Effector memory CD4-positive, alpha-beta T cell (primary cell): ENCODE results near the gene THAP7.
"Not testable (repeated sequence)": the region's sequence is repeated elsewhere in the genome, so short reads cannot be mapped to it uniquely, and the experiment has no call there.

ENCODE experiments used
- DNase-seq, 3 donors: peaks; one replicate each; pipeline ENCODE4 v3.0.0-alpha.2; 2020
- H3K27ac ChIP-seq: 2 replicates; pipeline ENCODE4 v1.7.0; 2013; ENCODE audit warnings: mild to moderate bottlenecking, low read length, moderate library complexity; ENCODE audit not compliant: insufficient read depth, poor library complexity, severe bottlenecking
- H3K27me3 ChIP-seq: replicated peaks from 2 replicates; pipeline ENCODE4 v1.7.0; 2013; ENCODE audit warnings: mild to moderate bottlenecking, low read length; ENCODE audit not compliant: insufficient read depth, control insufficient read depth, poor library complexity, severe bottlenecking
- H3K36me3 ChIP-seq: 2 replicates; pipeline ENCODE4 v1.7.0; 2013; ENCODE audit warnings: mild to moderate bottlenecking, low read length, moderate library complexity; ENCODE audit not compliant: control insufficient read depth, insufficient read depth
- H3K4me1 ChIP-seq: 2 replicates; pipeline ENCODE4 v1.7.0; 2013; ENCODE audit warnings: low read length, mild to moderate bottlenecking; ENCODE audit not compliant: control insufficient read depth, insufficient read depth, poor library complexity, severe bottlenecking
- H3K4me3 ChIP-seq: 2 replicates; pipeline ENCODE4 v1.7.0; 2013; ENCODE audit warnings: low read length, low read depth, mild to moderate bottlenecking; ENCODE audit not compliant: insufficient read depth, poor library complexity, severe bottlenecking
- H3K9me3 ChIP-seq: 2 replicates; pipeline ENCODE4 v1.7.0; 2013; ENCODE audit warnings: mild to moderate bottlenecking, low read length, moderate library complexity; ENCODE audit not compliant: control insufficient read depth

THAP7 gene

DNA sequence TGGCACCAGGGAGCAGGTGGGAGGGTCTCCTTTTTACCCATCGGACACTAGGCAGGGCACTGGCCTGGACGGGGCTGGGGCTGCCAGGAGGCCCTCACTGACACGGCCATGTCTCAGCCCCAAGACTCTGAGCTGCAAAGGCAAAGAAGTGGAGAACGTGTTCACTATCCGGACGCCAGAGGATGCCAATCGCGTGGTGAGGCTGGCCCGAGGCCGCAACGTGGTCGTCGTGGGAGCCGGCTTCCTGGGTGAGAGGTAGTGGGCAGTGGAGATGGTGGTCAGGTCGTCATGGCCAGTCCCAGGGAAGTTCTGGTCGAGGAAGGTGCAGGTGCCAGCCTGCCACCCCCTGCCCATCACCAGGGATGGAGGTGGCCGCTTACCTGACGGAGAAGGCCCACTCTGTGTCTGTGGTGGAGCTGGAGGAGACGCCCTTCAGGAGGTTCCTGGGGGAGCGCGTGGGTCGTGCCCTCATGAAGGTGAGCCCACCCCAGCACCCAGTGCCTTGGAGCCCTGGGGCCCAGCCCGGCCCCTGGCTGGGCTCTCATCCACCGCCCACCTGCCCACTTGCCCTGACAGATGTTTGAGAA lies 25.5 kb downstream of the THAP7 start:
- DNase-seq, result no peak
- no peaks in the 10 kb centered on the region for H3K27me3 ChIP-seq
- no peak overlapping the region for H3K27ac ChIP-seq
- no peak overlapping the region for H3K4me3 ChIP-seq
- H3K9me3 ChIP-seq, result no peaks in the 10 kb centered on the region
- H3K4me1 ChIP-seq, result peaks cover 10% of the 10 kb centered on the region
- no peaks in the 10 kb centered on the region for H3K36me3 ChIP-seq

DNA sequence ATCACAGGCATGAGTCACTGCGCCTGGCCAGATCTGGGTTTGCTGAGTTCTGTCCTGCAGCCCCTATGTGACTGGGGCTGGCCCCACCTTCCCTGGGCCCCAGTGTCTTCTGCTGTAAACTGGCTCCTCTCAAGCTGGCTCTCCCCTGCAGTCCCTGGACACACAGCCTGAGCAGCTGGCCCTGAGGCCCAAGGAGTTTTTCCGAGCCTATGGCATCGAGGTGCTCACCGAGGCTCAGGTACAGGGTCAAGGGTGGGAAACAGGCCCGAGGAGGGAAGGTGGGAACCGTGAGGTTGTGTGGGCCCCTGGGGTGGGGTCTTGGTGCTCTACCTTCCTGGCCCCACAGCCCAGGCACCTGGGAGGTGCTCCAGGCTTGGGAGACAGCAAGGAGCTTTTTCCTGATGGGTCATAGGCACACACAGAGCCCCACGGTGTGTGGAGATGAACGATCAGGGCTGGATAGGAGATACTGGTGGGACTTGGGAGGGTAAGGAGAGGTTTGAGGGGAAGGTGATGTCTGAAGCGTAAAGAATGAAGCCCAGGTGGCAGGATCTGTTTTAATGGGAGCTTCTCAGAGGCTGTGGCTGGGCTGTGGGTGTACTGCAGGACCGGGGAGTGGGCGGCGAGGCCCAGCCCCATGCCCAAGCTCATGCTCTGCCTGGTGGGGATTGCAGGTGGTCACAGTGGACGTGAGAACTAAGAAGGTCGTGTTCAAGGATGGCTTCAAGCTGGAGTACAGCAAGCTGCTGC lies 26.2 kb downstream of the THAP7 start:
- no peaks in the 10 kb centered on the region for H3K27me3 ChIP-seq
- no peak overlapping the region for H3K27ac ChIP-seq
- H3K9me3 ChIP-seq, result no peaks in the 10 kb centered on the region
- no peak overlapping the region for H3K4me3 ChIP-seq
- no peak for DNase-seq
- H3K36me3 ChIP-seq, result no peaks in the 10 kb centered on the region
- peaks cover 3% of the 10 kb centered on the region for H3K4me1 ChIP-seq

DNA sequence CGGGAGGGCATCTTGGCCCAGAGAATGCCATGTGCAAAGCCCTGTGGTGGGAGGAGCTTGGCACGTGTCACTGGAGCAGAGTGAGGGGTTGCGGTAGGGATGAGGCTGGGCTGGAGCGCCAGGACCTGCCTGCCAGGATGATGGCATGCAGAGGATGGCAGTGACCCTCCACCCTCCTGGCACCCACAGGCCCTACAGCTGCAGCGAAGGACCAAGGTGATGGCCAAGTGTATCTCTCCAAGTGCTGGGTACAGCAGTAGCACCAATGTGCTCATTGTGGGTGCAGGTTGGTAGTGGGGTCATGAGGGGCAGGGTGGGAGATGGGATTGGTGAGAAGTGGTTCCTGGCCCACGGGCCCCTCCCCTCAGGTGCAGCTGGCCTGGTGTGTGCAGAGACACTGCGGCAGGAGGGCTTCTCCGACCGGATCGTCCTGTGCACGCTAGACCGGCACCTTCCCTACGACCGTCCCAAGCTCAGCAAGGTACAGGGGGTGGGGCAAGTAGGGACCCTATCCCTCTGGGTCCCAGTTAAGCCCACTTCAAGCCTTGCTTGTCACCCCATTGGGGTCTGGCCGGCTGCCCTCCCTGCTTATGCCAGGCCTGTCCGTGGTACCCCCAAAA lies 27.5 kb downstream of the THAP7 start:
- DNase-seq, result no peak
- Histone ChIP-seq H3K9me3 (no peaks in the 10 kb centered on the region), H3K4me3 (no peak overlapping the region), H3K27me3 (no peaks in the 10 kb centered on the region), H3K36me3 (no peaks in the 10 kb centered on the region), H3K4me1 (no peaks in the 10 kb centered on the region), H3K27ac (no peak overlapping the region)

DNA sequence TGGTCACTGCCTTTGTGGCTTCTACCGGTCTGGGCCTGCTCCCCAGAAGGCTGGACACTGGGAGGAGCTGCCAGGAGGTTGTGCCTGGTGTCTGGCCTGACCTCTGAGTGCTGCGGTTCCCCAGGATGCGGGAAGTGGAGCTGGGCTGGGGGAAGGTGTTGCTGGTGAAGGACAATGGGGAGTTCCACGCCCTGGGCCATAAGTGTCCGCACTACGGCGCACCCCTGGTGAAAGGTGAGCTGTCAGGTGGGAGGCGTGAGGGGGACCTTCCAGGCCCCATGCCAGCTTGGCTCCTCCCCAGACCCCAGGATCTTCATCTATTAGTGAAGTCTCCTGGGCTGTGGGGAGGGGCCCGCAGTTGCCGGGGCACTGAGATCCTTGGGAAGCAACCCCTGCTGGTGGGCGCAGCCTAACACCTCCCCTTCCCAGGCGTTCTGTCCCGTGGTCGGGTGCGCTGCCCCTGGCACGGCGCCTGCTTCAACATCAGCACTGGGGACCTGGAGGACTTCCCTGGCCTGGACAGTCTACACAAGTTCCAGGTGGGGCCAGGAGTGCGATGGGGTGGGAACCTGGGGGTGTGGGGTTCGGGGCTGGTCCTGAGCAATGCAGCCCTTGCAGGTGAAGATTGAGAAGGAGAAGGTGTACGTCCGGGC lies 28.2 kb downstream of the THAP7 start:
- Histone ChIP-seq H3K27ac (no peak overlapping the region), H3K36me3 (no peaks in the 10 kb centered on the region), H3K27me3 (no peaks in the 10 kb centered on the region), H3K9me3 (no peaks in the 10 kb centered on the region), H3K4me1 (no peaks in the 10 kb centered on the region), H3K4me3 (no peak overlapping the region)
- DNase-seq, result no peak

DNA sequence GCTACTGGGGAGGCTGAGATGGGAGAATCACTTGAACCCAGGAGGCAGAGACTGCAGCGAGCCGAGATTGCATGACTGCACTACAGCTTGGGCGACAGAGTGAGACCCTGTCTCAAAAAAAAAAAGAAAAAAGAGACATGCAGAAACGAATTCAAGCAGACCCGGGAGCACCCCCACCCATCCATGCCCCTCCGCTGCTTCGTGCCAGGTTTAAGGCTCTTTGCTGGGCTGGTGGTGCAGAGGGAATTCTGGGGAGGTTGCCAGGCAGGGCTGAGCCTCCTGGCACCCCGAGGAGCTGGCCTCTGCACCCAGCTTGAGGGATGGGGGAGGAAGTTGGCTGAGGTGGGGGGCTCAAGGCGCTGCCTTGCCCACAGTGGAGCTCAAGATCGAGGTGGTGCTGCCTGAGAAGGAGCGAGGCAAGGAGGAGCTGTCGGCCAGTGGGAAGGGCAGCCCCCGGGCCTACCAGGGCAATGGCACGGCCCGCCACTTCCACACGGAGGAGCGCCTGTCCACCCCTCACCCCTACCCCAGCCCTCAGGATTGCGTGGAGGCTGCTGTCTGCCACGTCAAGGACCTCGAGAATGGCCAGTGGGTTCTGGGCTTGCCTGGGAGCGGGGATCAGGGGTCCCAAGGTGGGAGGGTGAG lies 28.9 kb downstream of the THAP7 start:
- H3K4me1 ChIP-seq, result no peaks in the 10 kb centered on the region
- no peaks in the 10 kb centered on the region for H3K36me3 ChIP-seq
- no peak for DNase-seq
- H3K27me3 ChIP-seq, result no peaks in the 10 kb centered on the region
- H3K27ac ChIP-seq, result no peak overlapping the region
- H3K4me3 ChIP-seq, result no peak overlapping the region
- no peaks in the 10 kb centered on the region for H3K9me3 ChIP-seq

DNA sequence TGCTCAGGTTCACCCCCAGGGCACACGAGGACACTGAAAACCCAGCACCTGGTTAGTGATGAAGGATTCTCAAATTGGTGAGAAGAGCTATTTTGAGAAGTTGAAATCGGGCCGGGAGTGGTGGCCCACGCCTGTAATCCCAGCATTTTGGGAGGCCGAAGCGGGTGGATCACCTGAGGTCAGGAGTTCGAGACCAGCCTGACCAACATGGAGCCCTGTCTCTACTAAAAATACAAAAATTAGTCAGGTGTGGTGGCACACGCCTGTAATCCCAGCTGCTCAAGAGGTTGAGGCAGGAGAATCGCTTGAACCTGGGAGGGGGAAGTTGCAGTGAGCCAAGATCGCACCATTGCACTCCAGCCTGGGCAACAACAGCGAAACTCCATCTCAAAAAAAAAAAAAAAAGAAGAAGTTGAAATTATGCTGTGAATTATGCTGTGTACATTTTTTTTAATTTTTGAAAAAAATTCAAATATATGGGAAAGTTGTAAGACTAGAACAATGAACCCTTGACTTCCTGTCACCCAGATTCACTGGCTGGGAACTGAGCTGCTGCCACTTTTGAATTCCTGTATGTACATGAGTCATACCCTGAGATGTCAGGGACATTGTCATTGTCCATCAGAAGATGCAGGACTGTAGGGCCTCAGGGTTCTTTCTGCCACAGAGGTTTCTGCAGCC lies 29.8 kb downstream of the THAP7 start:
- not testable (repeated sequence) for H3K36me3 ChIP-seq, H3K27ac ChIP-seq, H3K4me3 ChIP-seq, DNase-seq, H3K9me3 ChIP-seq, H3K27me3 ChIP-seq, H3K4me1 ChIP-seq

DNA sequence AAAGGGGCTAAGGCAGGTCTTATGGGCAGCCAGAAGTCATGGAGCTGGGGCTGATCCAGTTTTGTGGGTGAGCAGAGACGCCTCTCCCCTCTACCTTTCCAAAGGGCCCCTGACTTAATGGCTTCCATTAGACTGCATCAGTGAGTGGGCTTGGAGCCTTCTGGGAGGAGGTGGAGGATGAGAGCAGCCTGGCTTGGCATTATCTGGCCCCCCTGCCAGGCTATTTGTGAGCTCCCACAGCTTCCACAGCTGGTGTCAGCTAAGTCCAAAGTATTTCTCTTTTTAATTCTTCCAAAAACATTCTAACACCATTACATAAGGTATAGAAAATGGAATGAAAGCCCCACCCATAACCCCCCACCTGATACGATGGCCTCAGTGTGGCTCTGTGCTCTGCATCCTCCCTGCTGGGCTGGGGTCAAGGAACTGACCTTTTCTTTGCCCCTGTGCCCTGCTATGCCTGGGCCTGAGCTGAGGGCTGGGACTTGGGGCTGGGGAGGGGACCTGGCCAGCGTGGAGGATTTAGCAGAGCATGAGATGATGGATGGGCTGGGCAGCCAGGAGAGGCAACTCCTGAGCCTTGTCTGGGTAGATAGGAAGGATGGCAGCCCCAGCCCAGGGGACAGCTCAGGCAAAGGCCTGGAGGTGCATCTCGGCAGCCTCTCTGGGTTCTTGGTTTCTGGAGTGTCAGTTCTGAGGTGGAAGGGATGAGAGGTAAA lies 30.8 kb downstream of the THAP7 start:
- Histone ChIP-seq H3K4me1 (no peaks in the 10 kb centered on the region), H3K4me3 (no peak overlapping the region), H3K36me3 (no peaks in the 10 kb centered on the region), H3K27me3 (no peaks in the 10 kb centered on the region), H3K9me3 (no peaks in the 10 kb centered on the region), H3K27ac (no peak overlapping the region)
- no peak for DNase-seq

DNA sequence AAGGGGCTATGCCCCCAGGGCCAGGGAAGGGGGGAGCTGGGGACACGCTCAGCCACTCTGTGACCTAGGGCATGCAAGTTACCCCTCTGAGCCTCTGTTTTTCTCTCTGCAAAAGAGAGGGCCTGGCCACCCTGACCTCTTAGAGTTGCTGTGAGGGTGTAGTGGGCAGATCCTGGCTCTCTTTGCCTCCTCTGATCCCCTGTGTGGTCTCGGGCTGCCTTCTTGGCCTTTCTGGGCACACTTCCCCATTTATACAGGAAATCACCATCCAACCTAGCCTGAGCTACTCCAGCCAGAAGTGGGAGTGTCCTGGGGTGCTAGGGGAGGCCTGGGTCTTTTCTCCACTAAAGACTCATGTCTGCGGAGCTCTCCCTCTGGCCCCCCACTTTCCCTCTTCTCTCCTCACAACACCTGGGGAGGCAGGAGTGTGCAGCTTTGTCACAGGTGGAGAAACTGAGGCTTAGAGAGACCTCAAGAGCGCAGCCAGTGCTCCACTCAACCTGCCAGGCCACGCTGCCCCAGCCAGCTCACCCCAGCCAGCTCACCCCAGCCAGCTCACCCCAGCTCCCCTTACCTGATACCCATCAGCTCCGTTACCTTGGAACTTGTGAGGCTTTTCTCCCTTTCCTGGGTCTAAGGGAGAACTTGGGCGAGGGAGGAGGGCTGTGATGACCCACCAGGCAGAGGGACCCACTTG lies 33.5 kb downstream of the THAP7 start:
- Histone ChIP-seq H3K27me3 (no peaks in the 10 kb centered on the region), H3K4me3 (no peak overlapping the region), H3K36me3 (no peaks in the 10 kb centered on the region), H3K4me1 (peaks cover 13% of the 10 kb centered on the region), H3K9me3 (no peaks in the 10 kb centered on the region), H3K27ac (no peak overlapping the region)
- no peak for DNase-seq
